GM18873 (cell line): ENCODE data around the gene EIF3J.

ENCODE experiments used
- ATAC-seq: cut with Tn5 transposase; IDR thresholded peaks from one replicate; pipeline ENCODE4 v1.9.1; 2021; ENCODE audit warnings: mild to moderate bottlenecking, moderate library complexity, moderate number of reproducible peaks; ENCODE audit not compliant: unreplicated experiment, low FRiP score

EIF3J gene

DNA sequence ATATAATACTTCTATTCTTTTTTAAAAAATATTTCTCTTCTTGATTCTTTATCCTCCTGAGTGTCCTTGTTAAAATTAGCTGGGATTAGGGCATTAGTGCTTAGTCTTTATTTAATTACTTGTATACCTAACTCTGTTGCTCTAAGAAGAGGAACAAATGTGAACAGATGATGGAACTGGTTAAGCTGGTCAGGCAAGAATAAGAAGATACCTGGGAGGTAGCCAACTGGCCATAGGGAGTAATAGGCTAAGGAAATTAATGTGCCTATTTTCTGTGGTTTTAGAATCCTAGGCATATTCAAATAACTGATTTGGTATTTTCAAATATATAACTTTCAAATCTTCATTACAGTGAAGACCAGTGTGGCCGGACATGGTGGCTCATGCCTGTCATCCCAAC is 54.4 kb downstream of the EIF3J start:
- ATAC-seq, result no peak

DNA sequence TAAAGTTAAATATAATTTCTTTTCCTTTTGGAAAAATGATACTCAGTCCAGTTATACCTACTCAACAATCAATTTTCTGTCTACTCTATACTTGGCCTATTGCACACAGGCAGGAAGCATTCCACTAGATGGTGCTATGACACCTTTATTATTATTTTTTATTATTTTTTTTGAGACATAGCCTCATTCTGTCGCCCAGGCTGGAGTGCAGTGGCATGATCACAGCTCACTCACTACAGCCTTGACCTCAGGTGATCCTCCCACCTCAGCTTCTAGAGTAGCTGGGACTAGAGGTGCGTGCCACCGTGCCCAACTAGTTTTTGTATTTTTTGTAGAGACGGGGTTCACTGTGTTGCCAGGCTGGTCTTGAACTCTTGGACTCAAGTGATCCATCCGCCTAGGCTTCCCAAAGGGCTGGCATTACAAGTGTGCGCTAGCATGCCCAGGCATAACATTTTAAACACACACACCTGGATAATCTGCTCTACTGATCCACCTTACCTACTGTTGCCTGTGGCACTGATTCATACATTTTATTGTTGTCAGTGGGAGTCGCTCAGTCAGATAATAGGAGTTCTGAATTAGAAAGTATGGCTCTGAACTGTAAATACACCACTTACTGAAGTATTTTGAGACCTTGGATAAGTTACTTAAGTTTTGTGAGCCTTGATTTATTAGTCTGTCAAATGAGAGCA is 56.2 kb downstream of the EIF3J start:
- ATAC-seq, result no peak

GRCh38 chr15:44595246-44595645 is 58.3 kb downstream of the EIF3J start:
- no peak for ATAC-seq

DNA sequence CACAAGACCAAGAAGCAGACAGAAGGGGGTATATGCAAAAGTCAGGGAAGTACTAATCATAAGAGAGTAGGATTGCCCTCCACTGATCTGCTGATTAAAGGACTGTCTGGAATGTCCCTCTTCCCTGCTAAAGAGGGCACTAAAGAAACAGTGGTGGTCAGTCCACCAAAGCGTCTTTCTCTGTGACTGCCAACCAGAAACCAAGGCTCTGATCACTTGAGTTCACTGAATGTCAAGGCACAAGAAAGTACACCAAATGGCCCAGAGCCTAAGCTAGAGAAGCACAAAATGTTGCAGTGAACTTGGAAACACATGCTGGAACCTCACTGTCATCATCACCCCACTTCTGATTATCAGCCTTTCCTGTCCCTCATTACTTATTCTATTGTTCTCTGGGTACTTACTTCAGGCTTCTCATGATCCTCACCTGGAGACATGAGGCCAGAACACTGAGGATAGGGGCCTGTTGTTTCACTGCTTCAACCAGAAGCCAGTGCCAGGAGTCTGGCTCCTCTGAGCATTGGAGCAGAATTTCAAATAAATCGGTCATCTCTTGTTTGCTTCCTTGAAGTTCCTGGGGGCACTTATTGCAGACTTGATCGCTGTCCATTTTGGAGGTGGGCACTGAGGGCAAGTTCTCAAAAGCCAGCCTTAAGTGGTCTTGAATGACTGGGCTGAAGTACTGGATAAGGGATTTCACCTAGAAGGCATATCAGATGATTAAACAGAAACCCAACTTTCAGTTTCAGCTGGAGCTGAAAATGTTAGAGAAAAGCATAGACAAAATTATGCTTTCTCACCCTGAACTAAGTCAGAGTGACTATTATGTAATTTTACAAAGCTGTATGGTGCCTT is 58.9 kb downstream of the EIF3J start:
- no peak for ATAC-seq

DNA sequence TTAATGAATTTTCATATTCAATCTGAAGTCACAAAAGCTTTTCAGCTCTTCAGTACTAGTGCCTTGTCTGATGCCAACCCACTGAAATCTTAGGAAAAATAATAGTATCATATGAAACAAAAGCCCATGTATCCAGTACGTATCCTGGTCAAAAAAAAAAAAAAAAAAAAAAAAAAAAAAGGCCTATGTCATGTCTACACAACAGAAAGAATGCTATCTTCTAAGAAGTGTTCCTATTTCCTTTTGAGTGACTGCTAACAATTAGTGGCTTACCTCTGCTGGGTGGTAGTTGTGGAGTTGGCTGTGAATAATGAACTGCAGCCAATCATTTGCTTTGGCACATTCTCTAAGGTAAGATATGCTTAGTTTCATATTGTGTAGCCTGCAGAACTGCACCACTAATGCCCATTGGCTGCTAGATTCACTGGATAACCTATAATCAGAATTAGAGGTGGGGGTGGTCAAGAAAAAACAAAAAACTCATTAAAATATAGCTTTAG is 59.6 kb downstream of the EIF3J start:
- no peak for ATAC-seq

DNA sequence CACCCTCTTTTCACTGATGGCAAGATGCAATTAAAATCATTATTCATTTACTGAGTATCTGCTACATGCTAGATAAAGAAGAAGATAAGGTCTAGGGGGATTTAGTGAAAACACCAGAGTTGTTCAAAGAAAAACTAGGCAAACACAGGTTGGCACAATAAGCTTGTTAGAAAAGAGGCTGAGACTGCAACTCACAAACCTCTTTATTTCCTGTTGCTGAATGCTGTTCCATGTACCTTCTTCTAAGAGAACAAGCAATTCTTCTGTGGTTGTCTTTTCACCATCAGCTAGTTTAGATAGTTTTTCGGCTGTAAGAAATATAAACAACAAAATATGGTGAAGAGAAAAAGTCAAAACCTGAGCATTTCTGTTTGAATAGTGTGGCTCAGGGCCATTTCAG is 61.1 kb downstream of the EIF3J start:
- no peak for ATAC-seq

DNA sequence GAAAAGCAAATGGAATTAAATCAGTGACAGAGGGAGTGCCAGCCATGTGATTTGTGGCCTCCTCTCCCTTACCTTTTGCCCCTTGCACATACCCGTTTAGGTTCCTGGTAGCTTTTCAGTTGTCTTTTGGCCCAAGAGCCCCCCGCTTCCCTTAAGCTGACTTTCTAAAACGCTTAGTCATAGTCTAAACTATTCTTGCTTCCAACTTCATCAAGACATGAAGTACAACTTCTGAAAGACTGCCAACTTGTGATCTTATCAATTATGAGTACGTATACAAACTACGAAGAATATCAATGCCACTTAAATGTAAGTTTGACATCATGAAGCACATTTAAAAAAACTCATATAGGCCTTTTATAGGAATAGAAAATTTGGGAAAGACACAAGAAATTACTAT is 61.9 kb downstream of the EIF3J start:
- ATAC-seq, result no peak

GRCh38 chr15:44603126-44603525 is 66.2 kb downstream of the EIF3J start:
- ATAC-seq, result no peak

DNA sequence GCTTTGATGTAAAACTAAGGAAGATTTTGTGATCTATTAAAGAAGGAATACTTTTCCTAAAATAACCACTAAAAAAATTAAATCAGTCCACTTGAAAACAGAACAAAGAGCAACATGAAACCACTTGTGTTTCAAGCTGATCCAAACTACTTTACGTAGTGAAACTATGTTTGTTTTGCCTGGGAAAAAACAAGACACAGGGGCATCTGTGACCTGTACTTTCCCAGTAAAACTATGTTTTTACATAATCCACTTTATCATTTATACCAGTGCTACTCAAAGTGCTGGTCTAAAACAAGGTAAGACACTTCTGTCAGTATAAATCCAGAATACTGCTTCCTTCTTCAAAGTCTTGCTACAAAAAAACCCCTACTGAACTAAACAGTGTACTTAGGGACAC is 69.8 kb downstream of the EIF3J start:
- ATAC-seq, result no peak
